CD4-positive, alpha-beta T cell treated with Interleukin-6 for 4 hours (primary cell): ENCODE measurements around the gene SELENOV.
A peak's percentile ranks its signal among the peaks of the same experiment; 100 is the strongest.
"Not testable (repeated sequence)": the region's sequence is repeated elsewhere in the genome, so short reads cannot be mapped to it uniquely, and the experiment has no call there.

Experiments used
- DNase-seq: peaks from one replicate; pipeline ENCODE4 v3.0.0-alpha.2; 2020; ENCODE audit warnings: mixed read lengths

The SELENOV gene, protein sequence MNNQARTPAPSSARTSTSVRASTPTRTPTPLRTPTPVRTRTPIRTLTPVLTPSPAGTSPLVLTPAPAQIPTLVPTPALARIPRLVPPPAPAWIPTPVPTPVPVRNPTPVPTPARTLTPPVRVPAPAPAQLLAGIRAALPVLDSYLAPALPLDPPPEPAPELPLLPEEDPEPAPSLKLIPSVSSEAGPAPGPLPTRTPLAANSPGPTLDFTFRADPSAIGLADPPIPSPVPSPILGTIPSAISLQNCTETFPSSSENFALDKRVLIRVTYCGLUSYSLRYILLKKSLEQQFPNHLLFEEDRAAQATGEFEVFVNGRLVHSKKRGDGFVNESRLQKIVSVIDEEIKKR

DNA sequence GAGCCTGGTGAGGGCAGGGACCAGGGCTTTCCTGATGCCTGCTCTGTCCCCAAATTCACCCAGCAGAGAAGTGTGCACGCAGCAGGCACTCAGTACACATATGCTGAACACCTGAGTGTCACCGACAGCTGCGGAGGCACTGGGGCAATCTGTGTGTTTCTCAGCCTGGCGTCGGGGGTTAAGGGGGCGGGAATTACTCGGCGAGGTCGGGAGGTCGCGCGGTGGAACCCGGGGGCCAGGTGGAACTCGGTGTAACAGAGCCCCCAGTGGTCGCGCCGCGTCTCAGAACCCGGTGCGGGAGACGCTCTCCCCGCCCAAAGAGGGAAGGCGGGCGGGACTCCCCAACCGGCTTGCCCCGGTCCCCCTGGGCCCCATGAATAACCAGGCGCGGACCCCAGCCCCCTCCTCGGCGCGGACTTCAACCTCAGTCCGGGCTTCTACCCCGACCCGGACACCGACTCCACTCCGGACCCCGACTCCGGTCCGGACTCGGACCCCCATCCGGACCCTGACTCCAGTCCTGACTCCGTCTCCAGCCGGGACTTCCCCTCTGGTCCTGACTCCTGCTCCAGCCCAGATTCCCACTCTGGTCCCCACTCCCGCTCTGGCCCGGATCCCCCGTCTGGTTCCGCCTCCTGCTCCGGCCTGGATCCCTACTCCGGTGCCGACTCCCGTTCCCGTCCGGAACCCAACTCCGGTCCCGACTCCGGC lies at the start of gene SELENOV:
Gene SELENOV (plus strand): TSS at position 300 of the 711 bp plus-strand sequence. CDS start 74 bp downstream, at position 374.
- DNase-seq, result peak; percentile 29

GRCh38 chr19:39465956-39466747 lies 48.8 kb upstream of the SELENOV start:
- no peak for DNase-seq

DNA sequence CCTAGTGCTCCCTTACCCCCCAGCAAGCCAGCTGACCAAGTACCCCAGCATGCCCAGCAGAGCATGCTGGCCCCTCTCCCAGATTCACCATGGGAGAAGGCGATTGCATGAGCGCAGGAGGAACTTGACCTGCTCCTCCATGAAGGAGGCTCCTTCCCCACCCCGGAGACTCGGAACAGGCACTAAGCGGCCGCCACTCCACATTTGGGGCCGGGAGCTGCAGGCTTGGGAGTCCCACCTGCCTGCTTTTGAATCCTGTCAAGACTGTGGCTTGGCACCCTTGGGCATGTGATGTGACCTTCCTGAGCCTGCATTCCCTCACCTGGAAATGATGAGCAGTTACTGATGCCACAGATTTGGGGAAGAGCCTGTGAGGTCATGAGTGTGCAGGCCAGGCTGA lies 47.0 kb upstream of the SELENOV start:
- no peak for DNase-seq

- DNase-seq, result no peak
Observed at GRCh38 chr19:39469036-39469435, 45.9 kb upstream of the SELENOV start.

DNA sequence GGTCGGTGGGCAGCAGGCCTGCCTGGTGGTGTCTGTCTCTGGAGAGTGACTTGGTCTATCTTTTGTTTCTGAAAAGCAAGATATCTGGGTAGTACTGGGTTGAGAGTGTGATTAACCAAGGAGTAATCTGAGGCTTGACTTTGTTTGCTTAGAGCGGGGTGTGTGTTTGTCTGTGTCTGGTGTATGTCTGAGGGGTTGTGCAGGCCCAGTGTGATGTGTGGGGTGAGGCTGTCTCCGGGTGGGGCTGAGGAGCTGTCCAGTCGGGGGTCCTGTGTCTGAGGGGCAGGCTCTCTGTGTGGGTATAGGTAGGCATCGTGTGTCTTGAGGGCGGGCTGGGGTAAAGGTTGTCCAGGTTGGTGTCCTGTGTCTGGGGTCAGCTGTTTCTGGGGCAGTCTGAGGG lies 45.4 kb upstream of the SELENOV start:
- DNase-seq, result no peak

- DNase-seq, result no peak
Observed at GRCh38 chr19:39470724-39471339, 44.1 kb upstream of the SELENOV start.

- DNase-seq, result no peak
Observed at GRCh38 chr19:39471756-39472536, 43.0 kb upstream of the SELENOV start.

- DNase-seq, result no peak
Observed at GRCh38 chr19:39472746-39473442, 42.0 kb upstream of the SELENOV start.

- DNase-seq, result no peak
Observed at GRCh38 chr19:39473443-39473960, 41.4 kb upstream of the SELENOV start.

GRCh38 chr19:39474139-39474620 lies 40.8 kb upstream of the SELENOV start:
- DNase-seq, result peak; percentile 82

DNA sequence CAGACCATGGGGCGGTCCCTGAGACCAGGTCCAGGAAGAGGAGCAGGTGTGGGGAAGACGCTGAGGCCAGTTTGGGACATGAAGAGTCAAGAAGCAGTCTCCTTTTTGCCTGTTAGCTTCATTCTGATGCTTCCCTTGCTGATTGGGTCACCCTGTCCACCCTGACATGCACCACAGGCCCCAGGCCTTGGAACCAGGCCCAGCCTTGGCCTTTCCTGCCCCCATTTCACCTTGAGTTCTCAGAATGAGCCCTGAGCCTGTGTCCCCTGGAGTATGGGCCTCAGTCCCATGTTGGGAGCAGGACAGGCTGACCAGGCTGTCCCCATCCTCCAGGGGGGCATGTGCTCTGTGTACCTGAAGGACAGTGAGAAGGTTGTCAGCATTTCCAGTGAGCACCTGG lies 39.2 kb upstream of the SELENOV start:
- DNase-seq, result no peak

- not testable (repeated sequence) for DNase-seq
Observed at GRCh38 chr19:39479319-39479801, 35.6 kb upstream of the SELENOV start.

DNA sequence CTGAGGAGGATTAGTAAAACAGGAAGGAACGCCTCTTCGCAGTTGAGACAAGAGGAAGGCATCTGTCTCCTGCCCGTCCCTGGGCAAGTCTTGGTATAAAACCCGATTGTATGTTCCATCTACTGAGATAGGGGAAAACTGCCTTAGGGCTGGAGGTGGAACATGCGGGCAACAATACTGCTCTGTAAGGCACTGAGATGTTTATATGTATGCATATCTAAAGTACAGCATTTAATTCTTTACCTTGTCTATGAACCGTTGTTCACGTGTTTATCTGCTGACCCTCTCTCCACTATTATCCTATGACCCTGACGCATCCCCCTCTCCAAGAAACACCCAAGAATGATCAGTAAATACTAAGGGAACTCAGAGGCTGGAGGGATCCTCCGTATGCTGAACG lies 35.0 kb upstream of the SELENOV start:
- no peak for DNase-seq

GRCh38 chr19:39480337-39481228 lies 34.4 kb upstream of the SELENOV start, which contains the start of gene TIMM50:
TSS of gene TIMM50 (plus strand) at chr19:39480838. CDS start at chr19:39480854, 16 bp downstream.
- peak; percentile 99 for DNase-seq

DNA sequence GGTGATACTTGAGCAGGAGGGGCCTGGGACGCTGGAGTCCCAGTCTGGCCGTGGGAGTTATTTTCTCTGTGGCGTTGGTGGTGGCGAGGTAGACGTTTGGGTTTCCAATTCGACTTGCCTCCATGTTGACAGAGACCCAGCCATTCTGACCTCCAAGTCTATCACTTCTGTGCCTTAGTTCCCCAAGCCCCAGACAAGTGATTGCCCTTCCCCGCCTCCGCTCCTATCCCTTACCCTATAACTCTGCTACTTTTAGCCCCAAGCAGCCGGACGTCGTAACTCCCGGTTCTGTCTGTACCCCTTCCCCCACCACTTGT lies 33.8 kb upstream of the SELENOV start:
- DNase-seq, result no peak

GRCh38 chr19:39481676-39482075 lies 33.3 kb upstream of the SELENOV start:
- DNase-seq, result no peak

DNA sequence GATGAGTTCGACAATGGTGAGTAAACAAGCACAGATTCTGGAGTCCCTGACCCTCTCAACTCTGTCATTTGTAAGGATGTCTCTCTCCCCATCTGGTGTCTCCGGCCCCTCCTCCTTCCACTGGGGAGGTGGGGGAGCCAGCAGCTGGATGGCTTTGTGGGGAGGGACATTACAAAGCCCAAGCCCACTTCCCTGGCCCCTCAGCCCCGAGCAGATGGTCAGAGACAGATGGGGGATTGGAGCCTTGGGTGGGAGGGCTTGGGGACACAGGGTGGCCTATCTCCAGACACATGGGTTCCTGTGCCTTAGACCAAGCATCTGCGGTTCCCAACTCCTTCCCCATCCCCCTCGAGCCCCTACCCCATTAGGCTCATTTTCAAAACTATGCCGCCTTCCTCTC lies 31.8 kb upstream of the SELENOV start:
- no peak for DNase-seq

- no peak for DNase-seq
Observed at GRCh38 chr19:39489756-39490155, 25.2 kb upstream of the SELENOV start.

DNA sequence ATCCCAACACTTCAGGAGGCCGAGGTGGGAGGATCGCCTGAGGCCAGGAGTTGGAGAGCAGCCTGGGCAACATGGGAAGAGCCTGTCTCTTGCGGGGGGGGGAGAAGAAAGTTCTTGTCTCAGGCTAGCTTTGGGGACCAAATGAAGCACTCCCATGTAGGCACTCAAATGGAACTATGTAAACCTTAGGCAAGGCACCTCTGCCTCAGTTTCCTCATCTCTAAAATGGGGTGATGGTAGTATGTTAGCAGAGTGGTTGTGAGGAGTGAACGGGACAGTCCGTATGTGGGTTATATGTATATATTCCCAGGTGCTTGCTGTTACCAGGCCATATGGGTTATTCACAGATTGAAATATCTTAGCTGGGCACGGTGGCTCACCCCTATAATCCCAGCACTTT lies 22.7 kb upstream of the SELENOV start:
- no peak for DNase-seq

GRCh38 chr19:39492788-39493187 lies 22.2 kb upstream of the SELENOV start:
- no peak for DNase-seq
